ENCODE data around the gene DOK4. TPM values are rescaled to one million over a fixed set of nuclear protein-coding genes. Genes with fewer than 3 reads are reported as not detected.

DOK4 gene
- total RNA-seq, 1 experiment from 2014 or later, result 4.9 TPM

GRCh38 chr16:57446531-57447185 lies 39.6 kb downstream of the DOK4 start:
- Histone ChIP-seq H3K4me3 (ENCODE audit: low read length) (peak overlapping the region; percentile 98), H2AFZ (ENCODE audit: low read length) (peak overlapping the region; percentile 77), H3K4me1 (ENCODE audit: insufficient read depth, low read length) (peaks cover 12% of the 10 kb centered on the region), H3K9me2 (replicated peaks; ENCODE audit: low read length) (no peaks in the 10 kb centered on the region), H3K4me2 (ENCODE audit: low read length) (peak overlapping the region; percentile 99), H3F3A (ENCODE audit: low read length, unreplicated experiment) (no peaks in the 10 kb centered on the region), H3K79me2 (ENCODE audit: low read length) (peaks cover 73% of the 10 kb centered on the region), H3K27ac (ENCODE audit: low read length) (peak overlapping the region; percentile 40; the same call in 1 of the 2 replicates), H3K9me3 (ENCODE audit: low read length) (no peaks in the 10 kb centered on the region), H3K27me3 (ENCODE audit: low read length) (no peaks in the 10 kb centered on the region), H3K9ac (ENCODE audit: low read length) (peak overlapping the region; percentile 96), H3K36me3 (ENCODE audit: low read depth, low read length) (peaks cover under 1% of the 10 kb centered on the region), H4K20me1 (ENCODE audit: low read length) (no peaks in the 10 kb centered on the region)
- peak; percentile 42 for ATAC-seq
- CTCF ChIA-PET, result interaction anchor here (0.5 to 1.1 kb wide), 2 partner anchors 25 to 72 kb away, joined by 4 to 17 read pairs; no protein-coding TSS in a partner anchor
- TF ChIP-seq CTCF (conservative IDR thresholded peaks at IDR 0.05; ENCODE audit: low read depth, low read length), result no peak
- no peak for TF ChIP-seq EZH2phosphoT487 (IDR thresholded peaks at IDR 0.05; ENCODE audit: borderline replicate concordance, low read length)
- TF ChIP-seq EZH2 (IDR thresholded peaks at IDR 0.05; ENCODE audit: low read length, unreplicated experiment), result no peak
- no TSS peak for BruUV-seq (replicated peaks)
- POLR2A ChIA-PET (ENCODE audit: unreplicated experiment), result interaction anchor here (1.0 kb wide), 1 partner anchor 14 kb away, joined by 3 read pairs; no protein-coding TSS in a partner anchor
- peak; percentile 16 for DNase-seq
- intact Hi-C loops (cut with micrococcal nuclease), result no loop called here

- Histone ChIP-seq H3K9me2 (replicated peaks; ENCODE audit: low read length) (no peaks in the 10 kb centered on the region), H3K4me2 (ENCODE audit: low read length) (no peak overlapping the region)
- no peak for ATAC-seq
These were observed 40.8 kb downstream of the DOK4 start for GRCh38 chr16:57445510-57445909.

More at GRCh38 chr16:57445510-57445909, 40.8 kb downstream of the DOK4 start:
- peaks cover 12% of the 10 kb centered on the region for H3K4me1 ChIP-seq (ENCODE audit: insufficient read depth, low read length)
- CTCF ChIA-PET, result no interaction called here
- H3K4me3 ChIP-seq (ENCODE audit: low read length), result no peak overlapping the region
- H3K9ac ChIP-seq (ENCODE audit: low read length), result no peak overlapping the region
- no peaks in the 10 kb centered on the region for H3K27me3 ChIP-seq (ENCODE audit: low read length)
- H3F3A ChIP-seq (ENCODE audit: low read length, unreplicated experiment), result no peaks in the 10 kb centered on the region
- H3K36me3 ChIP-seq (ENCODE audit: low read depth, low read length), result peaks cover 12% of the 10 kb centered on the region
- TF ChIP-seq EZH2phosphoT487 (IDR thresholded peaks at IDR 0.05; ENCODE audit: borderline replicate concordance, low read length) (no peak), EZH2 (IDR thresholded peaks at IDR 0.05; ENCODE audit: low read length, unreplicated experiment) (no peak), CTCF (conservative IDR thresholded peaks at IDR 0.05; ENCODE audit: low read depth, low read length) (no peak)
- intact Hi-C loops (cut with micrococcal nuclease), result no loop called here
- no peaks in the 10 kb centered on the region for H4K20me1 ChIP-seq (ENCODE audit: low read length)
- BruUV-seq (replicated peaks), result no TSS peak
- no peaks in the 10 kb centered on the region for H3K9me3 ChIP-seq (ENCODE audit: low read length)
- H3K27ac ChIP-seq (ENCODE audit: low read length), result no peak overlapping the region
- DNase-seq, result no peak
- POLR2A ChIA-PET (ENCODE audit: unreplicated experiment), result no interaction called here
- H2AFZ ChIP-seq (ENCODE audit: low read length), result no peak overlapping the region
- H3K79me2 ChIP-seq (ENCODE audit: low read length), result peaks cover 83% of the 10 kb centered on the region
